GM18502 (cell line): ENCODE measurements around the gene CRB2.

ENCODE experiments used
- ATAC-seq: cut with Tn5 transposase; IDR thresholded peaks from one replicate; pipeline ENCODE4 v1.9.1; 2021; ENCODE audit warnings: mild to moderate bottlenecking; ENCODE audit not compliant: unreplicated experiment, poor library complexity

The CRB2 gene

GRCh38 chr9:123418052-123418430 is 62.0 kb downstream of the CRB2 start:
- no peak for ATAC-seq

GRCh38 chr9:123418506-123418905 is 62.5 kb downstream of the CRB2 start:
- no peak for ATAC-seq

GRCh38 chr9:123419091-123419490 is 63.1 kb downstream of the CRB2 start:
- ATAC-seq = no peak

- ATAC-seq = no peak
These were observed 64.0 kb downstream of the CRB2 start for GRCh38 chr9:123419721-123420591.

GRCh38 chr9:123420592-123421111 is 64.7 kb downstream of the CRB2 start:
- no peak for ATAC-seq

- ATAC-seq = no peak
These were observed 65.2 kb downstream of the CRB2 start for GRCh38 chr9:123421186-123421585.

- no peak for ATAC-seq
These were observed 65.9 kb downstream of the CRB2 start for GRCh38 chr9:123421801-123422455.

GRCh38 chr9:123422635-123423310 is 66.8 kb downstream of the CRB2 start:
- ATAC-seq = no peak

GRCh38 chr9:123423311-123423640 is 67.3 kb downstream of the CRB2 start:
- ATAC-seq = no peak

GRCh38 chr9:123424131-123424530 is 68.1 kb downstream of the CRB2 start:
- no peak for ATAC-seq

GRCh38 chr9:123424552-123425225 is 68.7 kb downstream of the CRB2 start:
- ATAC-seq = no peak

GRCh38 chr9:123425261-123425821 is 69.3 kb downstream of the CRB2 start:
- no peak for ATAC-seq

GRCh38 chr9:123425836-123426365 is 69.9 kb downstream of the CRB2 start:
- no peak for ATAC-seq

GRCh38 chr9:123426406-123426805 is 70.4 kb downstream of the CRB2 start:
- peak; percentile 70 for ATAC-seq
